MM.1S (cell line): ENCODE data around the gene ATP10B.

Experiments
- DNase-seq: peaks from one replicate; pipeline ENCODE4 v3.0.0-alpha.2; 2015
- H2AFZ ChIP-seq: fragments of 300-600 bp; sonication (generic); 2 replicates; pipeline ENCODE4 v1.6.0; 2016; ENCODE audit warnings: antibody characterized with exemption, low read length
- H3F3A ChIP-seq: fragments of 300-600 bp; sonication (generic); 2 replicates; pipeline ENCODE4 v1.6.1; 2016; ENCODE audit warnings: mild to moderate bottlenecking, antibody characterized with exemption, low read length, moderate library complexity, mixed read lengths; ENCODE audit not compliant: insufficient read depth
- H3K27ac ChIP-seq: fragments of 300-600 bp; sonication (generic); 2 replicates; pipeline ENCODE4 v1.5.1; 2016; ENCODE audit warnings: mild to moderate bottlenecking, low read length
- H3K27me3 ChIP-seq: fragments of 300-600 bp; sonication (generic); replicated peaks from 2 replicates; pipeline ENCODE4 v1.6.0; 2016; ENCODE audit warnings: low read length; ENCODE audit not compliant: insufficient read depth
- H3K36me3 ChIP-seq: fragments of 300-600 bp; sonication (generic); replicated peaks from 2 replicates; pipeline ENCODE4 v1.6.1; 2016; ENCODE audit warnings: mild to moderate bottlenecking, low read length, mixed read lengths; ENCODE audit not compliant: insufficient read depth
- H3K4me1 ChIP-seq: fragments of 300-600 bp; sonication (generic); 2 replicates; pipeline ENCODE4 v1.6.1; 2016; ENCODE audit warnings: low read length, mixed read lengths
- H3K4me2 ChIP-seq: fragments of 300-600 bp; sonication (generic); 2 replicates; pipeline ENCODE4 v1.6.0; 2016; ENCODE audit warnings: low read depth, low read length
- H3K4me3 ChIP-seq: fragments of 300-600 bp; sonication (generic); 2 replicates; pipeline ENCODE4 v1.5.1; 2016; ENCODE audit warnings: low read length, mixed read lengths
- H3K79me2 ChIP-seq: fragments of 300-600 bp; sonication (generic); 2 replicates; pipeline ENCODE4 v1.6.1; 2016; ENCODE audit warnings: mixed run types, low read length, mixed read lengths
- H3K9ac ChIP-seq: fragments of 300-600 bp; sonication (generic); 2 replicates; pipeline ENCODE4 v1.6.1; 2016; ENCODE audit warnings: low read length, mixed read lengths
- H3K9me2 ChIP-seq: fragments of 300-600 bp; sonication (generic); replicated peaks from 2 replicates; pipeline ENCODE4 v1.6.1; 2016; ENCODE audit warnings: mild to moderate bottlenecking, low read length, mixed read lengths; ENCODE audit not compliant: insufficient read depth
- H3K9me3 ChIP-seq: fragments of 300-600 bp; sonication (generic); replicated peaks from 2 replicates; pipeline ENCODE4 v1.6.1; 2016; ENCODE audit warnings: mild to moderate bottlenecking, low read length, mixed read lengths; ENCODE audit not compliant: insufficient read depth
- H4K20me1 ChIP-seq: fragments of 300-600 bp; sonication (generic); 2 replicates; pipeline ENCODE4 v1.6.1; 2016; ENCODE audit warnings: mild to moderate bottlenecking, low read length, moderate library complexity, mixed read lengths; ENCODE audit not compliant: insufficient read depth
- EZH2 ChIP-seq: fragments of 300-600 bp; sonication (generic); optimal IDR thresholded peaks from 2 replicates; pipeline ENCODE3; 2017; ENCODE audit warnings: low read depth, mild to moderate bottlenecking, antibody characterized with exemption, low read length, mixed read lengths
- EZH2phosphoT487 ChIP-seq: fragments of 300-600 bp; sonication (generic); IDR thresholded peaks from 2 replicates; pipeline ENCODE4 v1.6.1; 2018; ENCODE audit warnings: antibody characterized with exemption, low read length
- TF ChIP-seq, protein P1 (sequence below): fragments of 300-600 bp; sonication (generic); IDR thresholded peaks from 2 replicates; pipeline ENCODE4 v1.5.1; 2016; ENCODE audit warnings: antibody characterized with exemption, low read length, mixed read lengths

ATP10B gene

DNA sequence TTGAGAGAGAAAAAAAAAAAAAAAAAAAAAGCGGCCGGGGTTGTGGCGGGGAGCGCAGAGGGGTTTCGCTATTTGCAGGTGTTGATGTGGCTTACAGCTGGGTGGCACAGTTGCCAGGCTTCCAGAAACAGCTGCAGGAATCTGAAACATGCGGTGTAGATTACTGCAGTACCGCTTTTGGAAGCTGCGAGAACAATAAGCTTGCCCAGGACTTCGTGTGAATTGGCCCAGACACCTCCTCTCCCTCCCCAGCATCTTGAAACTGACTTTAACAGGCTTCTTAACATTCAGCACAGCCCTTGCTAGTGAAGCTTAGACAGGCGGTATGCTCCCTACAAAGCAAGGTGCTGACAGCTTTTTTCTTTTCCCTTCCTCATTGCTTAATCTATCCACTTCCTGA is 104.0 kb downstream of the ATP10B start:
- H3K36me3 ChIP-seq, result no peaks in the 10 kb centered on the region
- no peaks in the 10 kb centered on the region for H4K20me1 ChIP-seq
- H3K27ac ChIP-seq, result peak overlapping the region; percentile 96
- H3K27me3 ChIP-seq, result no peaks in the 10 kb centered on the region
- H3K9me3 ChIP-seq, result no peaks in the 10 kb centered on the region
- H3K9me2 ChIP-seq, result no peaks in the 10 kb centered on the region
- peak overlapping the region; percentile 22; the same call in 1 of the 2 replicates for H3K4me2 ChIP-seq
- DNase-seq, result peak; percentile 90
- no peaks in the 10 kb centered on the region for H3K79me2 ChIP-seq
- peak overlapping the region; percentile 44; the same call in 1 of the 2 replicates for H3K9ac ChIP-seq
- peaks cover 74% of the 10 kb centered on the region for H3K4me1 ChIP-seq
- H3K4me3 ChIP-seq, result 0 out of 2 replicates have a peak overlapping the region, but pooled peaks have one; percentile 4
- peak overlapping the region; percentile 46; the same call in 1 of the 2 replicates for H2AFZ ChIP-seq
- TF ChIP-seq, protein P1, sequence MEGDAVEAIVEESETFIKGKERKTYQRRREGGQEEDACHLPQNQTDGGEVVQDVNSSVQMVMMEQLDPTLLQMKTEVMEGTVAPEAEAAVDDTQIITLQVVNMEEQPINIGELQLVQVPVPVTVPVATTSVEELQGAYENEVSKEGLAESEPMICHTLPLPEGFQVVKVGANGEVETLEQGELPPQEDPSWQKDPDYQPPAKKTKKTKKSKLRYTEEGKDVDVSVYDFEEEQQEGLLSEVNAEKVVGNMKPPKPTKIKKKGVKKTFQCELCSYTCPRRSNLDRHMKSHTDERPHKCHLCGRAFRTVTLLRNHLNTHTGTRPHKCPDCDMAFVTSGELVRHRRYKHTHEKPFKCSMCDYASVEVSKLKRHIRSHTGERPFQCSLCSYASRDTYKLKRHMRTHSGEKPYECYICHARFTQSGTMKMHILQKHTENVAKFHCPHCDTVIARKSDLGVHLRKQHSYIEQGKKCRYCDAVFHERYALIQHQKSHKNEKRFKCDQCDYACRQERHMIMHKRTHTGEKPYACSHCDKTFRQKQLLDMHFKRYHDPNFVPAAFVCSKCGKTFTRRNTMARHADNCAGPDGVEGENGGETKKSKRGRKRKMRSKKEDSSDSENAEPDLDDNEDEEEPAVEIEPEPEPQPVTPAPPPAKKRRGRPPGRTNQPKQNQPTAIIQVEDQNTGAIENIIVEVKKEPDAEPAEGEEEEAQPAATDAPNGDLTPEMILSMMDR, result no peak
- TF ChIP-seq EZH2, result no peak
- TF ChIP-seq EZH2phosphoT487, result no peak
- H3F3A ChIP-seq, result peaks cover 35% of the 10 kb centered on the region

DNA sequence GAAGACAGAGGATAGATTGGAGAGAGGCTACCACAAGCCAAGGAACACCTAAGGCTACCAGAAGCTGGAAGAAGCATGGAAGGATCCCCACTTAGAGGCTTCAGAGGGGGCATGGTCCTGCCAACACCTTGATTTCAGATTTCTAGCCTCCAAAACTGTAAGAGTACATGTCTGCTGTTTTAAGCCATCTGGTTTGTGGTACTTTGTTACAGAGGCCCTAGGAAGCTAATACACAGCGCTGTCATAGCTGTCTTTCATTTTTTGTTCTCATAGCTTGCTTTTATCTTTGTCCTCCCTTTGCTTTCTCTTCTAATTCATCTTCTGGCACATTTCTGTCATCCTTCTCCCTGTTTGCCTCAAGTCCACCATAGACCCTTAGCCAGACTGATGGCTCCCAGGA is 104.5 kb downstream of the ATP10B start:
- H3K4me3 ChIP-seq, result no peak overlapping the region
- H3K79me2 ChIP-seq, result no peaks in the 10 kb centered on the region
- no peaks in the 10 kb centered on the region for H3K36me3 ChIP-seq
- no peaks in the 10 kb centered on the region for H3K9me3 ChIP-seq
- peaks cover 77% of the 10 kb centered on the region for H3K4me1 ChIP-seq
- peak overlapping the region; percentile 96 for H3K27ac ChIP-seq
- H2AFZ ChIP-seq, result no peak overlapping the region
- TF ChIP-seq EZH2, result no peak
- TF ChIP-seq EZH2phosphoT487, result no peak
- TF ChIP-seq, protein P1, result no peak
- H3K9me2 ChIP-seq, result no peaks in the 10 kb centered on the region
- H3K27me3 ChIP-seq, result no peaks in the 10 kb centered on the region
- no peaks in the 10 kb centered on the region for H4K20me1 ChIP-seq
- DNase-seq, result peak; percentile 30
- peak overlapping the region; percentile 22; the same call in 1 of the 2 replicates for H3K4me2 ChIP-seq
- peak overlapping the region; percentile 33; the same call in 1 of the 2 replicates for H3K9ac ChIP-seq
- peaks cover 36% of the 10 kb centered on the region for H3F3A ChIP-seq

DNA sequence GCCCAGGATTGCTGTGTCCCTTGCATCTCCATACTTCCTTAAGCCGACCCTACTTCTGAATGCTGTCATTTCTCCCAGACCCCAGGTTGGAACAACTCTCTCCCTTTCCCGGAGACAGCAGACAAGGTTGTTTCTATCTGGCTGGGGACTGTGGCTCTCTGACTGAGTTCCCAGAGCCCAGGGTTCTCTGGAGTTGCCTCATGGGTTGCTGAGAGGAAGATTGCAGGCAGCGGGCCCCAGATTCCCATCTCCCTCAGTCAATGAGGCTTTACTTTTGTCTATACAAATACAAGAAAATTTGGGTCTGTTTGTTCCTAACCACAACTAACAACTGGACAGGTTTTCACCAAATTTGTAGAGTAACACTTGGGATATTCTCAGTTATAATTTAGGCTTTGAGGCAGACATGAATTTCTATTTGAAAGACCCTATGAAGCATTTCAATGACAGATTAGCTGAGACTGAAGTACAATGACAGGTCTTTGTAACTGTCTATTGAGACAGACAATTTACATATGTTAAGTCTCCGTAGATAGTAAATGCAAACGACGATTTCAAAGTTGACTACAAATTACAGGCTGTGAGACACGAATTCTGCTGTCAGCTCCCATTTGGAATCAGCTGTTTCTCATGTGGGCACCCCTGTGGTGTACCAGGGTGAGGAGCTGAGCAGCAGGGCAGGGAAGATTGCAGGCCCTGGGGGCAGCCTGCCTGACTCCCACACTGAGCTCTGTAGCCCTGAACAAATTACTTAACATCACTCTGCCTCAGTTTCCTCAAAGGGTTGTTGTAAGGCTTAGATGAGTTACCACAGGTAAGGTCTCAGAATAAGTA is 107.5 kb downstream of the ATP10B start:
- no peaks in the 10 kb centered on the region for H3K9me3 ChIP-seq
- H3K4me2 ChIP-seq, result no peak overlapping the region
- peaks cover 32% of the 10 kb centered on the region for H3F3A ChIP-seq
- H3K9me2 ChIP-seq, result no peaks in the 10 kb centered on the region
- H2AFZ ChIP-seq, result no peak overlapping the region
- peaks cover 65% of the 10 kb centered on the region for H3K4me1 ChIP-seq
- H3K4me3 ChIP-seq, result no peak overlapping the region
- no peak for DNase-seq
- no peaks in the 10 kb centered on the region for H3K27me3 ChIP-seq
- TF ChIP-seq EZH2phosphoT487, result no peak
- no peak for TF ChIP-seq EZH2
- TF ChIP-seq, protein P1, result no peak
- no peaks in the 10 kb centered on the region for H4K20me1 ChIP-seq
- H3K27ac ChIP-seq, result no peak overlapping the region
- H3K9ac ChIP-seq, result no peak overlapping the region
- H3K36me3 ChIP-seq, result no peaks in the 10 kb centered on the region
- H3K79me2 ChIP-seq, result no peaks in the 10 kb centered on the region
